GF-D8 (cell line): ENCODE measurements around the gene OR51G2.

Source experiments
- DNase-seq: peaks from one replicate; lab custom pipeline; 2025; lab: John Stamatoyannopoulos, UW

The OR51G2 gene

GRCh38 chr11:4863876-4864275 is 55.3 kb downstream of the OR51G2 start:
- no peak for DNase-seq
